Endothelial cell of umbilical vein (primary cell): ENCODE data around the gene MALRD1. TPM values are rescaled to one million over a fixed set of nuclear protein-coding genes. Genes with fewer than 3 reads are reported as not detected.

ENCODE experiments used
- BruUV-seq: library from RNA; stranded (reverse); fragments of 400-500 nt; replicated peaks from 2 replicates; lab custom pipeline; 2021; lab: Mats Ljungman, UMichigan
- CTCF ChIA-PET: fragments of 300-600, 350-600 bp; sonication (Branson Sonifier 250); formaldehyde crosslinking; loops from one replicate; lab custom pipeline; 2021; ENCODE audit warnings: antibody characterized with exemption, inconsistent platforms; lab: Charles Lee
- POLR2A ChIA-PET: fragments of 300-600, 350-600 bp; sonication (Branson Sonifier 250); formaldehyde crosslinking; loops from one replicate; lab custom pipeline; 2021; ENCODE audit warnings: antibody characterized with exemption, inconsistent platforms; lab: Charles Lee
- DNase-seq: peaks from one replicate; pipeline ENCODE4 v3.0.0-alpha.2; 2011; ENCODE audit warnings: low read depth, low spot score
- FAIRE-seq: peaks from 2 replicates; lab custom pipeline; 2011; peaks lifted over from hg19 to GRCh38; lab: Jason Lieb, UNC
- H2AFZ ChIP-seq: 2 replicates; pipeline ENCODE4 v1.6.0; 2012; ENCODE audit warnings: low read depth, low read length, control low read depth, inconsistent platforms
- H3K27ac ChIP-seq: 2 replicates; pipeline ENCODE4 v1.5.1; 2011; ENCODE audit warnings: low read depth, mild to moderate bottlenecking, control low read depth, low read length, moderate library complexity; ENCODE audit not compliant: insufficient read depth
- H3K27me3 ChIP-seq, 2 experiments: 2 replicates each; pipeline versions ENCODE4 v1.6.0 to v1.6.1; 2011; ENCODE audit warnings: low read length in 2 of 2, mixed read lengths in 1 of 2; ENCODE audit not compliant: control insufficient read depth in 2 of 2, insufficient read depth in 2 of 2
- H3K36me3 ChIP-seq, 2 experiments: 2 replicates in 1 of 2; 3 replicates in 1 of 2; pipeline ENCODE4 v1.5.1; 2011; ENCODE audit warnings: low read length in 2 of 2, mild to moderate bottlenecking in 1 of 2, moderate library complexity in 1 of 2; ENCODE audit not compliant: control insufficient read depth in 2 of 2, insufficient read depth in 2 of 2; ENCODE audit errors: extremely low read depth in 1 of 2
- H3K4me1 ChIP-seq: 3 replicates; pipeline ENCODE4 v1.5.1; 2011; ENCODE audit warnings: mild to moderate bottlenecking, low read length; ENCODE audit not compliant: control insufficient read depth, insufficient read depth; ENCODE audit errors: extremely low read depth
- H3K4me2 ChIP-seq: 2 replicates; pipeline ENCODE4 v1.6.1; 2011; ENCODE audit warnings: low read length, control low read depth, mixed read lengths; ENCODE audit not compliant: insufficient read depth
- H3K4me3 ChIP-seq, 3 experiments: fragments of 200-600 bp in 1 of 3; sonication (generic), shearing (Covaris generic) in 1 of 3; replicated peaks in 1 of 3; 2 replicates each; pipeline ENCODE4 v1.5.1; 2011 to 2016; ENCODE audit warnings: control low read depth in 3 of 3, low read length in 3 of 3, mild to moderate bottlenecking in 2 of 3, inconsistent platforms in 1 of 3, low read depth in 1 of 3, moderate library complexity in 1 of 3; ENCODE audit not compliant: insufficient read depth in 1 of 3
- H3K79me2 ChIP-seq: 2 replicates; pipeline ENCODE4 v1.6.0; 2012; ENCODE audit warnings: low read length, inconsistent platforms; ENCODE audit not compliant: control insufficient read depth, insufficient read depth
- H3K9ac ChIP-seq: replicated peaks from 2 replicates; pipeline ENCODE3; 2011; ENCODE audit warnings: low read length, control low read depth; ENCODE audit not compliant: insufficient read depth; ENCODE audit errors: extremely low read depth
- H3K9me1 ChIP-seq: replicated peaks from 3 replicates; pipeline ENCODE4 v1.6.0; 2011; ENCODE audit warnings: mild to moderate bottlenecking, low read length; ENCODE audit not compliant: control insufficient read depth, insufficient read depth; ENCODE audit errors: extremely low read depth
- H3K9me3 ChIP-seq: replicated peaks from 2 replicates; pipeline ENCODE4 v1.5.1; 2012; ENCODE audit warnings: low read length, inconsistent platforms; ENCODE audit not compliant: control insufficient read depth, insufficient read depth
- H4K20me1 ChIP-seq: replicated peaks from 2 replicates; pipeline ENCODE3; 2011; ENCODE audit warnings: mild to moderate bottlenecking, low read length; ENCODE audit not compliant: control insufficient read depth, insufficient read depth; ENCODE audit errors: extremely low read depth
- EZH2 ChIP-seq: IDR thresholded peaks from 2 replicates; pipeline ENCODE4 v1.6.1; 2012; ENCODE audit warnings: borderline replicate concordance, low read depth, mild to moderate bottlenecking, moderate library complexity, low read length, inconsistent platforms; ENCODE audit not compliant: severe bottlenecking
- FOS ChIP-seq: IDR thresholded peaks from 2 replicates; pipeline ENCODE4 v1.6.1; 2011; ENCODE audit warnings: mild to moderate bottlenecking, low read length, moderate library complexity, borderline replicate concordance; ENCODE audit not compliant: insufficient read depth
- GATA2 ChIP-seq: IDR thresholded peaks from 2 replicates; pipeline ENCODE4 v1.7.0; 2011; ENCODE audit warnings: low read depth, mild to moderate bottlenecking, moderate library complexity, mixed read lengths, low read length; ENCODE audit not compliant: insufficient read length, insufficient read depth
- JUN ChIP-seq: IDR thresholded peaks from 2 replicates; pipeline ENCODE4 v1.6.1; 2011; ENCODE audit warnings: borderline replicate concordance, low read depth; ENCODE audit not compliant: insufficient read length, insufficient read depth
- MAX ChIP-seq: IDR thresholded peaks from 2 replicates; pipeline ENCODE4 v1.6.1; 2011; ENCODE audit not compliant: insufficient read depth, insufficient read length
- MYC ChIP-seq: IDR thresholded peaks from one replicate; pipeline ENCODE4 v1.6.1; 2011; ENCODE audit warnings: mild to moderate bottlenecking, low read depth, low read length
- POLR2A ChIP-seq: IDR thresholded peaks from 2 replicates; pipeline ENCODE4 v1.6.1; 2012; ENCODE audit warnings: low read depth, mild to moderate bottlenecking, control low read depth, low read length
- POLR2AphosphoS5 ChIP-seq: IDR thresholded peaks from 2 replicates; pipeline ENCODE4 v1.6.1; 2012; ENCODE audit warnings: low read depth, mild to moderate bottlenecking, control low read depth, low read length, moderate library complexity; ENCODE audit not compliant: insufficient read depth
- dilution Hi-C: fragments of 300-500 bp; cut with MboI; formaldehyde crosslinking; loops from one replicate; pipeline ENCODE4 v1.15.0; 2019; ENCODE audit warnings: low sequenced_read_pairs; ENCODE audit not compliant: extremely low pct_ligation_motif_present
- intact Hi-C: fragments of 100-400 bp; cut with micrococcal nuclease; formaldehyde crosslinking; loops from one replicate; pipeline ENCODE4 v1.10.0; 2022
- polyA plus RNA-seq, 4 experiments: library from polyadenylated mRNA; depleted of rRNA in 3 of 4; stranded (reverse) in 3 of 4; unstranded in 1 of 4; fragments of >200 nt; gene quantifications; 2 replicates each; pipeline versions ENCODE4 v1.2.1 to v1.2.3, GENCODE V29; 2011 to 2012; ENCODE audit warnings: missing spikeins in 1 of 4
- total RNA-seq: library from RNA; stranded (reverse); gene quantifications from 2 replicates; pipeline ENCODE4 v1.2.3, GENCODE V29; 2021
- TF ChIP-seq, protein P1 (sequence below), 2 donors: IDR thresholded peaks; 1 replicate in 1 of 2; 2 replicates in 1 of 2; pipeline ENCODE4 v1.5.1; 2011; ENCODE audit warnings: low read length in 2 of 2, mild to moderate bottlenecking in 2 of 2, moderate library complexity in 2 of 2, control low read depth in 1 of 2, inconsistent platforms in 1 of 2, low read depth in 1 of 2; ENCODE audit not compliant: insufficient read depth in 1 of 2; ENCODE audit errors: extremely low read depth in 1 of 2

MALRD1 gene
- total and polyA plus RNA-seq, 2 donors (not counting 3 experiments of a cell fraction or from before 2014, with no cell fraction given): not detected

GRCh38 chr10:19332304-19332703 is 283.7 kb downstream of the MALRD1 start:
- H4K20me1 ChIP-seq: no peaks in the 10 kb centered on the region
- no peak overlapping the region for H3K9ac ChIP-seq
- H3K4me3 ChIP-seq: no peak overlapping the region
- no TSS peak for BruUV-seq
- DNase-seq: no peak
- intact Hi-C loops: no loop called here
- dilution Hi-C loops: no loop called here
- FAIRE-seq: no peak
- no peak overlapping the region for H2AFZ ChIP-seq
- ChIA-PET POLR2A (no interaction called here), CTCF (no interaction called here)
- no peaks in the 10 kb centered on the region for H3K79me2 ChIP-seq
- H3K27ac ChIP-seq: no peak overlapping the region
- H3K9me3 ChIP-seq: no peaks in the 10 kb centered on the region
- H3K4me2 ChIP-seq: no peak overlapping the region
- H3K4me1 ChIP-seq: no peaks in the 10 kb centered on the region
- H3K36me3 ChIP-seq: no peaks in the 10 kb centered on the region
- H3K9me1 ChIP-seq: no peaks in the 10 kb centered on the region
- H3K27me3 ChIP-seq: no peaks in the 10 kb centered on the region
- no peak for TF ChIP-seq POLR2AphosphoS5
- TF ChIP-seq POLR2A: no peak
- TF ChIP-seq JUN: no peak
- no peak for TF ChIP-seq MYC

DNA sequence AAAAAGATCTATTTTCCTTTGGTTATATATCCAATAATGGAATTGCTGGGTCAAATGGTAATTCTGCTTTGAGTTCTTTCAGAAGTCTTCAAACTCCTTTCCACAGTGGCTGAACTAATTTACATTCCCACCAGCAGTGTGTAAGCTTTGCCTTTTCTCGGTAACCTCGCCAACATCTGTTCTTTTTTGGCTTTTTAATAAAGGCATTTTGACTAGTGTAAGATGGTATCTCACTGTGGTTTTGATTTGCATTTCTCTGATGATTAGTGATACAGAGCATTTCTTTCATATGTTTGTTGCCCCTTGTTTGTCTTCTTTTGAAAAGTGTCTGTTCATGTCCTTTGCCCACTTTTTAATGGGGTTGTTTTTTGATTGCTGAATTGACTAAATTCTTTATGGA is 285.0 kb downstream of the MALRD1 start:
- H3K79me2 ChIP-seq: no peaks in the 10 kb centered on the region
- no peaks in the 10 kb centered on the region for H3K9me3 ChIP-seq
- intact Hi-C loops: no loop called here
- no peak for FAIRE-seq
- BruUV-seq: no TSS peak
- H3K27me3 ChIP-seq: no peaks in the 10 kb centered on the region
- H4K20me1 ChIP-seq: no peaks in the 10 kb centered on the region
- no peaks in the 10 kb centered on the region for H3K9me1 ChIP-seq
- dilution Hi-C loops: no loop called here
- no peak overlapping the region for H3K9ac ChIP-seq
- no peak for TF ChIP-seq JUN
- TF ChIP-seq FOS: no peak
- no peak for TF ChIP-seq MAX
- no peak for TF ChIP-seq GATA2
- TF ChIP-seq, protein P1, sequence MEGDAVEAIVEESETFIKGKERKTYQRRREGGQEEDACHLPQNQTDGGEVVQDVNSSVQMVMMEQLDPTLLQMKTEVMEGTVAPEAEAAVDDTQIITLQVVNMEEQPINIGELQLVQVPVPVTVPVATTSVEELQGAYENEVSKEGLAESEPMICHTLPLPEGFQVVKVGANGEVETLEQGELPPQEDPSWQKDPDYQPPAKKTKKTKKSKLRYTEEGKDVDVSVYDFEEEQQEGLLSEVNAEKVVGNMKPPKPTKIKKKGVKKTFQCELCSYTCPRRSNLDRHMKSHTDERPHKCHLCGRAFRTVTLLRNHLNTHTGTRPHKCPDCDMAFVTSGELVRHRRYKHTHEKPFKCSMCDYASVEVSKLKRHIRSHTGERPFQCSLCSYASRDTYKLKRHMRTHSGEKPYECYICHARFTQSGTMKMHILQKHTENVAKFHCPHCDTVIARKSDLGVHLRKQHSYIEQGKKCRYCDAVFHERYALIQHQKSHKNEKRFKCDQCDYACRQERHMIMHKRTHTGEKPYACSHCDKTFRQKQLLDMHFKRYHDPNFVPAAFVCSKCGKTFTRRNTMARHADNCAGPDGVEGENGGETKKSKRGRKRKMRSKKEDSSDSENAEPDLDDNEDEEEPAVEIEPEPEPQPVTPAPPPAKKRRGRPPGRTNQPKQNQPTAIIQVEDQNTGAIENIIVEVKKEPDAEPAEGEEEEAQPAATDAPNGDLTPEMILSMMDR (IDR thresholded peaks at IDR 0.05; ENCODE audit: extremely low read depth in 1 of 2, insufficient read depth in 1 of 2, low read depth in 1 of 2, low read length in 2 of 2): no peak
- no peak for TF ChIP-seq EZH2
- no peak for TF ChIP-seq POLR2A
- TF ChIP-seq POLR2AphosphoS5: no peak
- TF ChIP-seq MYC: no peak
- no peaks in the 10 kb centered on the region for H3K4me1 ChIP-seq
- no peak overlapping the region for H3K4me2 ChIP-seq
- no peak for DNase-seq
- CTCF ChIA-PET: no interaction called here
- no peak overlapping the region for H3K27ac ChIP-seq
- no peak overlapping the region for H2AFZ ChIP-seq
- no peaks in the 10 kb centered on the region for H3K36me3 ChIP-seq
- no peak overlapping the region for H3K4me3 ChIP-seq
- POLR2A ChIA-PET: no interaction called here
